GM23248 (cell line): Measurements from ENCODE around the gene ESPN. TPM values are rescaled to one million over a fixed set of nuclear protein-coding genes. Genes with fewer than 3 reads are reported as not detected.

ENCODE experiments used
- DNase-seq: peaks from one replicate; pipeline ENCODE4 v3.0.0-alpha.2; 2015
- H2AFZ ChIP-seq: fragments of 200-600 bp; sonication (generic); 2 replicates; pipeline ENCODE4 v1.6.1; 2016; ENCODE audit warnings: antibody characterized with exemption
- H3F3A ChIP-seq: fragments of 200-600 bp; sonication (generic); 2 replicates; pipeline ENCODE4 v1.6.1; 2016; ENCODE audit warnings: mild to moderate bottlenecking, antibody characterized with exemption, mixed run types; ENCODE audit not compliant: insufficient read depth
- H3K27ac ChIP-seq: fragments of 200-600 bp; sonication (generic); 2 replicates; pipeline ENCODE4 v1.5.1; 2016; ENCODE audit warnings: mild to moderate bottlenecking
- H3K27me3 ChIP-seq: fragments of 200-600 bp; sonication (generic); replicated peaks from 2 replicates; pipeline ENCODE4 v1.6.1; 2016; ENCODE audit warnings: mild to moderate bottlenecking; ENCODE audit not compliant: insufficient read depth
- H3K36me3 ChIP-seq: fragments of 200-600 bp; sonication (generic); 2 replicates; pipeline ENCODE4 v1.6.1; 2016; ENCODE audit warnings: low read depth, mild to moderate bottlenecking
- H3K4me1 ChIP-seq: fragments of 200-600 bp; sonication (generic); 2 replicates; pipeline ENCODE4 v1.6.1; 2016; ENCODE audit warnings: mild to moderate bottlenecking; ENCODE audit not compliant: insufficient read depth
- H3K4me2 ChIP-seq: fragments of 200-600 bp; sonication (generic); one replicate; pipeline ENCODE4 v1.6.1; 2016; ENCODE audit warnings: mild to moderate bottlenecking; ENCODE audit not compliant: unreplicated experiment
- H3K4me3 ChIP-seq: fragments of 200-600 bp; sonication (generic); 2 replicates; pipeline ENCODE4 v1.5.1; 2016; ENCODE audit warnings: mild to moderate bottlenecking
- H3K79me2 ChIP-seq: fragments of 200-600 bp; sonication (generic); 2 replicates; pipeline ENCODE4 v1.6.1; 2016; ENCODE audit warnings: mild to moderate bottlenecking; ENCODE audit not compliant: insufficient read depth
- H3K9ac ChIP-seq: fragments of 200-600 bp; sonication (generic); 2 replicates; pipeline ENCODE4 v1.6.1; 2016; ENCODE audit warnings: mild to moderate bottlenecking
- H3K9me2 ChIP-seq: fragments of 200-600 bp; sonication (generic); 2 replicates; pipeline ENCODE4 v1.6.1; 2016; ENCODE audit warnings: mixed run types, mild to moderate bottlenecking, moderate library complexity; ENCODE audit not compliant: insufficient read depth
- H3K9me3 ChIP-seq: fragments of 200-600 bp; sonication (generic); one replicate; pipeline ENCODE4 v1.6.1; 2017; ENCODE audit warnings: low read depth
- H4K20me1 ChIP-seq: fragments of 200-600 bp; sonication (generic); 2 replicates; pipeline ENCODE4 v1.6.0; 2016; ENCODE audit not compliant: insufficient read depth
- EZH2 ChIP-seq: fragments of 200-600 bp; sonication (generic); IDR thresholded peaks from 2 replicates; pipeline ENCODE4 v1.6.1; 2018; ENCODE audit warnings: antibody characterized with exemption, mild to moderate bottlenecking; ENCODE audit not compliant: insufficient read depth, poor library complexity, severe bottlenecking
- EZH2phosphoT487 ChIP-seq: fragments of 200-600 bp; sonication (generic); IDR thresholded peaks from 2 replicates; pipeline ENCODE4 v1.6.1; 2018; ENCODE audit warnings: antibody characterized with exemption, moderate library complexity, mild to moderate bottlenecking, low read depth; ENCODE audit not compliant: insufficient read depth
- WGBS, 2 experiments: methylation state at CpG; one replicate each; pipeline ENCODE4 v1.1.6; 2015 to 2017; ENCODE audit warnings: low lambda C conversion rate in 2 of 2, low coverage in 1 of 2; ENCODE audit errors: missing lambda C conversion rate in 2 of 2; 5-methylcytosine and 5-hydroxymethylcytosine counted together
- in situ Hi-C: fragments of 300-500 bp; cut with MboI; formaldehyde crosslinking; loops from 2 replicates; pipeline ENCODE4 v1.15.0; 2020
- polyA plus RNA-seq: library from polyadenylated mRNA; unstranded; fragments of >200 nt; fragmentation: Nextera tagmentation; extraction: Ambion mirVana; gene quantifications from 2 replicates; pipeline ENCODE4 v1.2.1, GENCODE V29; 2016
- total RNA-seq: library from RNA; depleted of rRNA; stranded (reverse); fragments of >200 nt; shearing (Covaris generic); gene quantifications from 2 replicates; pipeline ENCODE4 v1.2.3, GENCODE V29; 2014

The ESPN gene
- total and polyA plus RNA-seq, 2 experiments from 2014 or later, result not detected

DNA sequence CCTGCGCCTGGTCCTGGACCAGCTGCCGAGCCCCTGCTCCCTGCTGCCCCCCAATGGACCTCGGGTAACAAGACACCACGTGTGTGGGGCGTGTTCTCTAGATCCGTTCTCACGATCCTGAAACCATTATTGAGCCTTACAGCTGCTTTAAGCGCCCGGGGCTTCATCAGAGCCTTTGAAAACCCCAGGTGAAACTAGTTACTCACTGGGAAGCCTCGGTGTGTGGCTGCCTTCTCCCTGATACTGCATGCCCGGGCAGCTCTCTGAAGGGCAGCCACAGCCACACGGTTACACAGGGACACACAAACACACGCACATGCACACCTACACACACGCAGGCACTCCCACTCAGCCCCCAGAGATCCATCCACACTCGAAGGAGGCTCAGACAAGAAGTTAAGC is 10.1 kb upstream of the ESPN start:
- Histone ChIP-seq H3K4me2 (peak overlapping the region; percentile 28), H3K27ac (no peak overlapping the region), H4K20me1 (no peaks in the 10 kb centered on the region), H3K4me1 (0 out of 2 replicates have a peak, but pooled peaks cover 5% of the 10 kb centered on the region), H3K9me2 (no peaks in the 10 kb centered on the region), H3K9ac (no peak overlapping the region), H3K79me2 (no peaks in the 10 kb centered on the region), H2AFZ (peak overlapping the region; percentile 51), H3F3A (no peaks in the 10 kb centered on the region), H3K9me3 (no peaks in the 10 kb centered on the region), H3K4me3 (peak overlapping the region; percentile 44; the same call in 1 of the 2 replicates), H3K36me3 (no peaks in the 10 kb centered on the region), H3K27me3 (peaks cover 54% of the 10 kb centered on the region)
- 10 to 11% methylated on average over 15 of the region's 15 CpGs for WGBS, 2 experiments
- peak; percentile 74 for DNase-seq
- in situ Hi-C loops, result no loop called here
- no peak for TF ChIP-seq EZH2
- TF ChIP-seq EZH2phosphoT487, result no peak

DNA sequence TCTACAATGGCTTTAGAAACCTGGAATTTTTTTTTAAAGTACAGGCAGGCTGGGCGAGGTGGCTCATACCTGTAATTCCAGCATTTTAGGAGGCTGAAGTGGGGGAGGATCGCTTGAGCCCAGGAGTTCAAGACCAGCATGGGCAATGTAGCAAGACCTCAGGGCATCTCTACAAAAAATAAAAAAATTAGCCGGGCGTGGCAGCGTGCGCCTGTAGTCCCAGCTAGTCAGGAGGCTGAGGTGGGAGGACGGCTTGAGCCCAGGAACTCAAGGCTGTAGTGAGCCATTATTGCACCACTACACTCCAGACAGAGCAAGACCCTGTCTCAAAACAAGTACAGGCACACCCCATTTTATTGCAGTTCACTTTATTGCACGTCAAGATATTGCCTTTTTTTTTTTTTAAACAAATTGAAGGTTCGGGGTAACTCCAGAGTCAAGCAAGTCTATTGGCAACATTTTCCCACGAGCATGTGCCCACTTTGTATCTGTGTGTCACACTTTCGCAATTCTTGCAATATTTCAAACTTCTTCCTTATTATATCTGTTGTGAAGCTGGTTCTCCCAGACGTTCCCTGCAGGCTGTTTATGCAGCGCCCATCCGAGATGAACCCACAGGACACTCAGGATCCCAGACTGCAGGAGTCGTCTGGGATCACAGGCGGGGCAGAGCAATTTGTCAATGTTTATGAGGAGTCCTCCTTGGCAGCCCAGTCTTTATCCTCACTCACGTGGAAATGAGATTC is 9.5 kb upstream of the ESPN start:
- peak overlapping the region; percentile 51; the same call in 1 of the 2 replicates for H2AFZ ChIP-seq
- in situ Hi-C loops, result no loop called here
- 42 to 46% methylated on average over 17 of the region's 17 CpGs for WGBS, 2 experiments

DNA sequence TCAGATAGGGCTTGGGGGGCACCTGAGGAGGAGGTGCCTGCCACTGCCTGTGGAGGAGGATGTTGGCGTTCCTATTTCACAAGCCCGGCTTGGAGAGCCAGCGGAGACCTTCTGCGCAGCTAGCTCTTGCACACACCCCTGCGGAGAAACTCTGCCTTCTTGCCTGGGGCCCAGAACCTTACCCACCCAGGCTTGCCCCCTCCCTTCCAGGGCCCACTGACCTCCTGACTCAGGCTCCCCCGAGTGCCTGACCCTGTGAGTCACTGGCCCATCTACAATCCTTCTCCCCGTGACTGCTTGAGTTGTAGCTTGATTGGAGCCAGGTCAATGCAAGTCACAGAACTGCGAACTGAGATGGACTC is 8.3 kb upstream of the ESPN start:
- no peak overlapping the region for H3K9ac ChIP-seq
- no peaks in the 10 kb centered on the region for H3K79me2 ChIP-seq
- no peak overlapping the region for H3K27ac ChIP-seq
- H3K36me3 ChIP-seq, result no peaks in the 10 kb centered on the region
- no peak overlapping the region for H2AFZ ChIP-seq
- H3F3A ChIP-seq, result no peaks in the 10 kb centered on the region
- no peak for DNase-seq
- in situ Hi-C loops, result no loop called here
- WGBS, 2 experiments, result 78 to 83% methylated on average over 8 of the region's 8 CpGs
- TF ChIP-seq EZH2phosphoT487 (no peak), EZH2 (no peak)
- no peaks in the 10 kb centered on the region for H3K9me2 ChIP-seq
- H3K4me1 ChIP-seq, result peaks cover 10% of the 10 kb centered on the region; the same call in 1 of the 2 replicates
- no peak overlapping the region for H3K4me2 ChIP-seq
- peaks cover 69% of the 10 kb centered on the region for H3K27me3 ChIP-seq
- H4K20me1 ChIP-seq, result no peaks in the 10 kb centered on the region
- no peaks in the 10 kb centered on the region for H3K9me3 ChIP-seq
- no peak overlapping the region for H3K4me3 ChIP-seq

More for the DNA sequence above, 9.5 kb upstream of the ESPN start:
- Histone ChIP-seq H3K79me2 (no peaks in the 10 kb centered on the region), H3K9ac (no peak overlapping the region), H3K4me3 (no peak overlapping the region), H3K9me2 (no peaks in the 10 kb centered on the region), H3K27ac (no peak overlapping the region), H3K9me3 (no peaks in the 10 kb centered on the region), H3F3A (no peaks in the 10 kb centered on the region), H4K20me1 (no peaks in the 10 kb centered on the region), H3K36me3 (no peaks in the 10 kb centered on the region), H3K27me3 (peaks cover 59% of the 10 kb centered on the region), H3K4me2 (peak overlapping the region; percentile 28), H3K4me1 (peaks cover 7% of the 10 kb centered on the region; the same call in 1 of the 2 replicates)
- TF ChIP-seq EZH2, result no peak
- TF ChIP-seq EZH2phosphoT487, result no peak
- peak; percentile 50 for DNase-seq

- in situ Hi-C loops, result no loop called here
- Histone ChIP-seq H3K9ac (no peak overlapping the region), H3K27ac (no peak overlapping the region), H3K9me3 (no peaks in the 10 kb centered on the region), H3K4me1 (peaks cover 10% of the 10 kb centered on the region; the same call in 1 of the 2 replicates), H3K27me3 (peaks cover 69% of the 10 kb centered on the region), H3K4me3 (no peak overlapping the region), H3K36me3 (no peaks in the 10 kb centered on the region), H3F3A (no peaks in the 10 kb centered on the region), H4K20me1 (no peaks in the 10 kb centered on the region), H3K4me2 (no peak overlapping the region), H3K79me2 (no peaks in the 10 kb centered on the region), H3K9me2 (no peaks in the 10 kb centered on the region), H2AFZ (no peak overlapping the region)
- TF ChIP-seq EZH2 (no peak), EZH2phosphoT487 (no peak)
- WGBS, 2 experiments, result 43 to 46% methylated on average over 5 of the region's 5 CpGs
- no peak for DNase-seq
Observed at GRCh38 chr1:6416906-6417305, 7.7 kb upstream of the ESPN start.
